Neural cell (in vitro differentiated cells): Measurements from ENCODE around the gene ABCB4. TPM values are rescaled to one million over a fixed set of nuclear protein-coding genes. Genes with fewer than 3 reads are reported as not detected.
A peak's percentile ranks its signal among the peaks of the same experiment; 100 is the strongest.

Experiments used
- H2AFZ ChIP-seq: fragments of 200-600, 300-800 bp; sonication (generic), shearing (Covaris generic); 2 replicates; pipeline ENCODE4 v1.6.0; 2014; ENCODE audit warnings: low read depth, mild to moderate bottlenecking, antibody characterized with exemption, low read length, moderate library complexity
- H3F3A ChIP-seq: fragments of 200-600 bp; shearing (Covaris generic); 2 replicates; pipeline ENCODE4 v1.6.1; 2016; ENCODE audit warnings: mild to moderate bottlenecking, moderate library complexity, mixed read lengths, antibody characterized with exemption, low read length; ENCODE audit not compliant: insufficient read depth, poor library complexity, severe bottlenecking
- H3K27ac ChIP-seq: fragments of 200-600, 300-800 bp; sonication (generic), shearing (Covaris generic); 2 replicates; pipeline ENCODE4 v1.5.1; 2014; ENCODE audit warnings: mild to moderate bottlenecking, low read length, moderate library complexity
- H3K27me3 ChIP-seq: fragments of 300-800, 200-600 bp; sonication (generic), shearing (Covaris generic); 2 replicates; pipeline ENCODE4 v1.6.0; 2014; ENCODE audit warnings: mild to moderate bottlenecking, low read depth, low read length, moderate library complexity; ENCODE audit not compliant: insufficient read depth
- H3K36me3 ChIP-seq: fragments of 300-800, 200-600 bp; sonication (generic), shearing (Covaris generic); 2 replicates; pipeline ENCODE4 v1.5.1; 2014; ENCODE audit warnings: mild to moderate bottlenecking, antibody characterized with exemption, low read length, moderate library complexity; ENCODE audit not compliant: insufficient read depth
- H3K4me2 ChIP-seq: fragments of 300-800, 200-600 bp; sonication (generic), shearing (Covaris generic); 2 replicates; pipeline ENCODE4 v1.6.0; 2014; ENCODE audit warnings: mild to moderate bottlenecking, low read length
- H3K4me3 ChIP-seq: fragments of 300-800, 200-600 bp; sonication (generic), shearing (Covaris generic); 2 replicates; pipeline ENCODE4 v1.5.1; 2014; ENCODE audit warnings: mild to moderate bottlenecking, low read length, moderate library complexity
- H3K79me2 ChIP-seq: fragments of 200-600 bp; shearing (Covaris generic); replicated peaks from 2 replicates; pipeline ENCODE4 v1.6.0; 2014; ENCODE audit warnings: mild to moderate bottlenecking, low read length, moderate library complexity; ENCODE audit not compliant: insufficient read depth
- H3K9ac ChIP-seq: fragments of 300-800, 200-600 bp; sonication (generic), shearing (Covaris generic); 2 replicates; pipeline ENCODE4 v1.6.1; 2016; ENCODE audit warnings: mild to moderate bottlenecking, low read length, mixed read lengths
- H3K9me2 ChIP-seq: fragments of 200-600 bp; shearing (Covaris generic); 2 replicates; pipeline ENCODE4 v1.6.1; 2016; ENCODE audit warnings: mild to moderate bottlenecking, low read length, mixed read lengths; ENCODE audit not compliant: insufficient read depth
- H3K9me3 ChIP-seq: fragments of 200-600, 300-800 bp; sonication (generic), shearing (Covaris generic); 2 replicates; pipeline ENCODE4 v1.6.1; 2016; ENCODE audit warnings: mild to moderate bottlenecking, mixed run types, low read length, moderate library complexity, mixed read lengths
- H4K20me1 ChIP-seq: fragments of 200-600 bp; shearing (Covaris generic); 2 replicates; pipeline ENCODE4 v1.6.1; 2016; ENCODE audit warnings: mild to moderate bottlenecking, mixed run types; ENCODE audit not compliant: insufficient read depth
- CTCF ChIP-seq: fragments of 450-650 bp; IDR thresholded peaks from 2 replicates; pipeline ENCODE4 v1.5.1; 2014; ENCODE audit warnings: antibody characterized with exemption, mild to moderate bottlenecking, moderate library complexity; ENCODE audit not compliant: poor library complexity, severe bottlenecking
- EP300 ChIP-seq: fragments of 450-650 bp; conservative IDR thresholded peaks from 2 replicates; pipeline ENCODE4 v1.6.1; 2014; ENCODE audit warnings: antibody characterized with exemption, mild to moderate bottlenecking, moderate library complexity; ENCODE audit not compliant: poor library complexity, severe bottlenecking
- EZH2 ChIP-seq: fragments of 200-600, 300-800 bp; shearing (Covaris generic), sonication (generic); IDR thresholded peaks from 2 replicates; pipeline ENCODE4 v1.6.1; 2014; ENCODE audit warnings: antibody characterized with exemption, low read length, borderline replicate concordance, mild to moderate bottlenecking; ENCODE audit not compliant: insufficient read depth, poor library complexity, severe bottlenecking
- MXI1 ChIP-seq: fragments of 450-650 bp; conservative IDR thresholded peaks from 2 replicates; pipeline ENCODE4 v1.6.1; 2014; ENCODE audit warnings: antibody characterized with exemption, mild to moderate bottlenecking; ENCODE audit not compliant: poor library complexity, severe bottlenecking
- POLR2AphosphoS5 ChIP-seq: IDR thresholded peaks from 2 replicates; pipeline ENCODE4 v1.6.1; 2012
- RAD21 ChIP-seq: fragments of 450-650 bp; conservative IDR thresholded peaks from 2 replicates; pipeline ENCODE4 v1.6.1; 2014; ENCODE audit warnings: antibody characterized with exemption, mild to moderate bottlenecking, moderate library complexity
- REST ChIP-seq: IDR thresholded peaks from 2 replicates; pipeline ENCODE4 v1.6.1; 2012; ENCODE audit warnings: borderline replicate concordance
- SMC3 ChIP-seq: fragments of 450-650 bp; conservative IDR thresholded peaks from 2 replicates; pipeline ENCODE4 v1.6.1; 2014; ENCODE audit warnings: antibody characterized with exemption, mild to moderate bottlenecking, moderate library complexity; ENCODE audit not compliant: poor library complexity
- TAF1 ChIP-seq: IDR thresholded peaks from 2 replicates; pipeline ENCODE4 v1.6.1; 2012; ENCODE audit warnings: low read depth
- polyA plus RNA-seq: library from polyadenylated mRNA; depleted of rRNA; stranded (reverse); fragments of >200 nt; gene quantifications from 2 replicates; pipeline ENCODE4 v1.2.3, GENCODE V29; 2014

The ABCB4 gene
- polyA plus RNA-seq, 1 donor from 2014 or later, result not detected

- no peak overlapping the region for H3K4me3 ChIP-seq
Measured at GRCh38 chr7:87512906-87513305, 37.4 kb upstream of the ABCB4 start.

GRCh38 chr7:87511510-87511909, 36.0 kb upstream of the ABCB4 start:
- Histone ChIP-seq H2AFZ (peak overlapping the region; percentile 11), H3K9me3 (no peaks in the 10 kb centered on the region), H3K27me3 (no peaks in the 10 kb centered on the region), H3F3A (no peaks in the 10 kb centered on the region), H4K20me1 (no peaks in the 10 kb centered on the region), H3K79me2 (no peaks in the 10 kb centered on the region), H3K36me3 (no peaks in the 10 kb centered on the region), H3K4me2 (no peak overlapping the region), H3K27ac (peak overlapping the region; percentile 81), H3K4me3 (peak overlapping the region; percentile 41), H3K9ac (no peak overlapping the region), H3K9me2 (no peaks in the 10 kb centered on the region)
- TF ChIP-seq POLR2AphosphoS5 (no peak), SMC3 (no peak), CTCF (no peak), TAF1 (no peak), RAD21 (no peak), EZH2 (no peak), EP300 (no peak), MXI1 (no peak)

More at GRCh38 chr7:87512906-87513305, 37.4 kb upstream of the ABCB4 start:
- H3K27me3 ChIP-seq, result no peaks in the 10 kb centered on the region
- H3K9me2 ChIP-seq, result no peaks in the 10 kb centered on the region
- no peak overlapping the region for H3K4me2 ChIP-seq
- H3F3A ChIP-seq, result no peaks in the 10 kb centered on the region
- H3K9ac ChIP-seq, result no peak overlapping the region
- no peaks in the 10 kb centered on the region for H3K9me3 ChIP-seq
- H3K79me2 ChIP-seq, result no peaks in the 10 kb centered on the region
- no peak overlapping the region for H3K27ac ChIP-seq
- TF ChIP-seq TAF1, result no peak
- TF ChIP-seq POLR2AphosphoS5, result no peak
- no peak for TF ChIP-seq SMC3
- TF ChIP-seq EP300, result no peak
- no peak for TF ChIP-seq RAD21
- no peak for TF ChIP-seq EZH2
- no peak for TF ChIP-seq MXI1
- no peak for TF ChIP-seq REST
- TF ChIP-seq CTCF, result no peak
- H3K36me3 ChIP-seq, result no peaks in the 10 kb centered on the region
- no peak overlapping the region for H2AFZ ChIP-seq
- H4K20me1 ChIP-seq, result no peaks in the 10 kb centered on the region
